HepG2 (cell line): ENCODE measurements around the gene PIGR.

Experiments used
- CBX5 ChIP-seq: sonication (generic); formaldehyde crosslinking; IDR thresholded peaks from 2 replicates; pipeline ENCODE4 v1.4.0; 2020; ENCODE audit warnings: missing genetic modification reagents, borderline replicate concordance
- CREB1 ChIP-seq, 2 experiments: fragments of 450-650 bp in 1 of 2; IDR thresholded peaks; 2 replicates each; pipeline ENCODE4 v1.6.1; 2016 to 2017; ENCODE audit warnings: control low read depth in 1 of 2, mild to moderate bottlenecking in 1 of 2, missing compliant biosample characterization in 1 of 2, missing genetic modification characterization in 1 of 2
- CTCF ChIP-seq: sonication (generic); formaldehyde crosslinking; IDR thresholded peaks from 2 replicates; pipeline ENCODE4 v1.5.0; 2020; ENCODE audit warnings: mild to moderate bottlenecking, missing genetic modification reagents, moderate library complexity
- FOXP4 ChIP-seq: sonication (generic); formaldehyde crosslinking; IDR thresholded peaks from 2 replicates; pipeline ENCODE4 v1.4.0; 2020; ENCODE audit warnings: missing genetic modification reagents
- HOXA7 ChIP-seq: sonication (generic); formaldehyde crosslinking; IDR thresholded peaks from 2 replicates; pipeline ENCODE4 v1.8.1; 2022; ENCODE audit warnings: mild to moderate bottlenecking, missing genetic modification reagents, moderate library complexity
- NFAT5 ChIP-seq: sonication (generic); formaldehyde crosslinking; IDR thresholded peaks from 2 replicates; pipeline ENCODE4 v1.4.0; 2020; ENCODE audit warnings: missing genetic modification reagents
- NR2F2 ChIP-seq: IDR thresholded peaks from 2 replicates; pipeline ENCODE4 v1.6.1; 2012; ENCODE audit warnings: low read depth, inconsistent platforms, borderline replicate concordance
- ZNF224 ChIP-seq: sonication (generic); formaldehyde crosslinking; IDR thresholded peaks from 2 replicates; pipeline ENCODE4 v1.5.0; 2020; ENCODE audit warnings: mild to moderate bottlenecking, missing genetic modification reagents
- ZNF567 ChIP-seq: sonication (generic); formaldehyde crosslinking; IDR thresholded peaks from 2 replicates; pipeline ENCODE4 v1.8.1; 2023; ENCODE audit warnings: mild to moderate bottlenecking, missing genetic modification reagents, borderline replicate concordance
- ZNF598 ChIP-seq: sonication (generic); formaldehyde crosslinking; IDR thresholded peaks from 2 replicates; pipeline ENCODE4 v1.5.1; 2020; ENCODE audit warnings: mild to moderate bottlenecking, missing genetic modification reagents, borderline replicate concordance

GRCh38 chr1:206939841-206940587 is 6.3 kb downstream of the PIGR start:
- no peak for TF ChIP-seq CTCF (CRISPR knock-in tag)
- TF ChIP-seq ZNF567 (CRISPR knock-in tag) = no peak
- no peak for TF ChIP-seq CREB1 (IDR thresholded peaks at IDR 0.05)
- TF ChIP-seq CREB1 (CRISPR knock-in tag; IDR thresholded peaks at IDR 0.05) = no peak
- no peak for TF ChIP-seq NFAT5 (CRISPR knock-in tag)
- no peak for TF ChIP-seq FOXP4 (CRISPR knock-in tag)
- no peak for TF ChIP-seq NR2F2
- no peak for TF ChIP-seq ZNF598
- TF ChIP-seq HOXA7 = no peak
- TF ChIP-seq CBX5 = no peak
- TF ChIP-seq ZNF224 (CRISPR knock-in tag) = no peak
